ENCODE data around the gene FGFR2. TPM values are rescaled to one million over a fixed set of nuclear protein-coding genes. Genes with fewer than 3 reads are reported as not detected.

FGFR2 gene
- total and polyA plus RNA-seq, 2 of the 4 experiments (the other 2 are of a cell fraction) = not detected

- BruUV-seq (replicated peaks) = no TSS peak
- Histone ChIP-seq H3K27ac (ENCODE audit: insufficient read depth, low read length) (no peak overlapping the region), H2AFZ (replicated peaks; ENCODE audit: low read length, poor library complexity) (no peak overlapping the region), H3K9me3 (ENCODE audit: control insufficient read depth, insufficient read depth, low read length) (0 out of 2 replicates have a peak, but pooled peaks cover 8% of the 10 kb centered on the region), H2AK9ac (replicated peaks; ENCODE audit: low read depth, low read length, poor library complexity) (no peak overlapping the region), H3K18ac (ENCODE audit: low read depth, low read length) (no peak overlapping the region), H3K4me1 (ENCODE audit: control insufficient read depth, insufficient read depth, low read length) (no peaks in the 10 kb centered on the region), H2BK15ac (ENCODE audit: low read depth, low read length) (no peak overlapping the region), H2BK120ac (ENCODE audit: low read depth, low read length) (no peak overlapping the region), H3K9ac (ENCODE audit: low read depth, low read length) (no peak overlapping the region), H4K91ac (ENCODE audit: insufficient read depth, low read depth, low read length) (no peak overlapping the region), H3K56ac (ENCODE audit: extremely low read depth, insufficient read depth, low read length) (no peak overlapping the region), H3K14ac (replicated peaks; ENCODE audit: low read depth, low read length) (no peak overlapping the region), H3K27me3 (ENCODE audit: control insufficient read depth, insufficient read depth, low read length) (peaks cover 15% of the 10 kb centered on the region), H4K20me1 (ENCODE audit: insufficient read depth, low read length) (no peaks in the 10 kb centered on the region), H3K23ac (ENCODE audit: low read depth, low read length) (no peak overlapping the region), H2BK20ac (ENCODE audit: low read depth, low read length) (no peak overlapping the region), H3K79me1 (ENCODE audit: low read depth in 1 of 2, low read length in 2 of 2) (no peaks in the 10 kb centered on the region), H3K4me2 (ENCODE audit: low read depth, low read length) (no peak overlapping the region), H4K5ac (ENCODE audit: low read depth, low read length) (no peak overlapping the region), H3K4me3 (ENCODE audit: insufficient read depth, low read depth, low read length) (no peak overlapping the region), H4K8ac (ENCODE audit: low read depth in 2 of 2, low read length in 2 of 2) (no peak overlapping the region), H3K4ac (ENCODE audit: low read depth, low read length) (no peak overlapping the region), H2BK5ac (ENCODE audit: low read depth, low read length, poor library complexity, severe bottlenecking) (no peak overlapping the region), H3K9me1 (ENCODE audit: insufficient read depth, low read length) (no peaks in the 10 kb centered on the region), H2AK5ac (ENCODE audit: low read depth, low read length) (no peak overlapping the region), H3K36me3 (ENCODE audit: control insufficient read depth, insufficient read depth, low read length) (no peaks in the 10 kb centered on the region)
- POLR2A ChIA-PET (ENCODE audit: unreplicated experiment) = no interaction called here
- WGBS, 2 experiments (ENCODE audit: extremely low coverage in 2 of 2, insufficient read length in 1 of 2) = 100% methylated on average over 2 of the region's 11 CpGs; no CpG with 5 or more reads in 1 of the 2 experiments
- CTCF ChIA-PET = interaction anchor here (0.7 kb wide), 1 partner anchor 66 kb away, joined by 3 read pairs; no protein-coding TSS in a partner anchor
- TF ChIP-seq MXI1 (IDR thresholded peaks at IDR 0.05; ENCODE audit: borderline replicate concordance, low read depth, low read length) = no peak
- TF ChIP-seq RCOR1 (IDR thresholded peaks at IDR 0.05; ENCODE audit: insufficient replicate concordance, low read length) = no peak
- TF ChIP-seq SMC3 (IDR thresholded peaks at IDR 0.05; ENCODE audit: low read depth, low read length) = no peak
- TF ChIP-seq CHD1 (IDR thresholded peaks at IDR 0.05; ENCODE audit: low read depth, low read length) = no peak
- no peak for TF ChIP-seq RFX5 (IDR thresholded peaks at IDR 0.05; ENCODE audit: low read depth, low read length)
- TF ChIP-seq MAFK (IDR thresholded peaks at IDR 0.05; ENCODE audit: low read depth, low read length) = no peak
- no peak for TF ChIP-seq BHLHE40 (IDR thresholded peaks at IDR 0.05; ENCODE audit: low read depth, low read length)
- no peak for TF ChIP-seq USF2 (IDR thresholded peaks at IDR 0.05; ENCODE audit: low read depth, low read length)
- no peak for TF ChIP-seq NFE2L2 (IDR thresholded peaks at IDR 0.05; ENCODE audit: low read depth, low read length)
- TF ChIP-seq RAD21 (IDR thresholded peaks at IDR 0.05; ENCODE audit: low read length) = no peak
- no peak for TF ChIP-seq ELK1 (IDR thresholded peaks at IDR 0.05; ENCODE audit: borderline replicate concordance, low read depth, low read length)
- no peak for TF ChIP-seq MAZ (IDR thresholded peaks at IDR 0.05; ENCODE audit: borderline replicate concordance, low read depth, low read length)
- TF ChIP-seq POLR2A (IDR thresholded peaks at IDR 0.05; ENCODE audit: low read depth, low read length) = no peak
- in situ Hi-C loops (cut with MboI; ENCODE audit: low sequenced_read_pairs) (no loop called here), intact Hi-C loops (cut with micrococcal nuclease) (no loop called here), dilution Hi-C loops (cut with HindIII; ENCODE audit: low sequenced_read_pairs, unreplicated experiment) (no loop called here)
- ATAC-seq (ENCODE audit: low read depth) (no peak), DNase-seq (no peak)
Observed at GRCh38 chr10:121601458-121601857, 3.2 kb upstream of the FGFR2 start.

Measured in IMR-90 (cell line).